ENCODE measurements around the gene ZFP36L1.

ZFP36L1 gene

DNA sequence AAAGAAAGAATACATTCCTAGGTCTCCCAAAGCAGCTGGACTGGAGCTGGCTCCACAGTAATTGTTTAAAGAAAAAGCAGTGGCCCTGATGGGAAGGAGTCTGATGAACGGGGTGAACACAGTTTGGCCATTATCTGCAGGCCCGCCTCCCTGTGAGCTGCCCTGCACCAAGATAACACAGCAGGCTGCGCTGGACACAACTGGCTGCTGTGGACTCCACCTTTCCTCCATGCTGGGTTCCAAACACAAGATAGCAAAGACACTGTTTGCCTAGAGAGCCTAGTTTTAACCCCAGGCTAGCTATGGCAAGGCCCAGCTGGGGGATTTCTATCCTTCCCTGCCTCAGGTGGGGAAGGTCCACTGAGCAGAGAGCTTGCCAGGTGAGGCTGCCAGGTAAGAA is 34.6 kb downstream of the ZFP36L1 start:
- Histone ChIP-seq H3K9me3 (ENCODE audit: insufficient read depth, low read depth, low read length) (no peaks in the 10 kb centered on the region), H3K4ac (ENCODE audit: low read depth, low read length) (no peak overlapping the region), H3K36me3 (ENCODE audit: control insufficient read depth in 1 of 2, insufficient read depth in 2 of 2, low read length in 2 of 2) (no peaks in the 10 kb centered on the region), H2AK5ac (ENCODE audit: low read length) (peak overlapping the region; percentile 22), H3K14ac (ENCODE audit: low read length) (no peak overlapping the region), H2BK5ac (ENCODE audit: low read depth, low read length, poor library complexity) (no peak overlapping the region), H3K79me2 (ENCODE audit: control insufficient read depth, insufficient read depth, low read length, poor library complexity) (no peaks in the 10 kb centered on the region), H4K91ac (ENCODE audit: low read depth, low read length) (no peak overlapping the region), H3K18ac (ENCODE audit: low read length) (no peak overlapping the region), H3K4me3 (ENCODE audit: low read depth, low read length) (no peak overlapping the region), H3K4me2 (ENCODE audit: low read length) (no peak overlapping the region), H3K9ac (ENCODE audit: low read length) (no peak overlapping the region), H4K12ac (ENCODE audit: low read depth, low read length) (no peak overlapping the region), H3K27me3 (ENCODE audit: insufficient read depth, low read length) (no peaks in the 10 kb centered on the region), H3K4me1 (ENCODE audit: control insufficient read depth in 1 of 2, insufficient read depth in 2 of 2, low read length in 2 of 2) (peaks cover 3 to 9% of the 10 kb centered on the region in 2 experiments), H2AFZ (ENCODE audit: insufficient read depth, low read length, poor library complexity) (no peak overlapping the region), H3K23ac (ENCODE audit: low read length) (no peak overlapping the region), H2BK120ac (ENCODE audit: insufficient read depth, low read length, poor library complexity) (no peak overlapping the region), H4K8ac (ENCODE audit: low read depth, low read length) (no peak overlapping the region), H3K79me1 (ENCODE audit: low read length) (peaks cover 3% of the 10 kb centered on the region), H2BK12ac (ENCODE audit: low read length) (no peak overlapping the region), H3K27ac (ENCODE audit: low read depth, low read length) (no peak overlapping the region)
- WGBS (ENCODE audit: extremely low coverage, insufficient coverage, insufficient read length) = no CpG with 5 or more reads among the region's 3 CpGs
- no peak for DNase-seq

DNA sequence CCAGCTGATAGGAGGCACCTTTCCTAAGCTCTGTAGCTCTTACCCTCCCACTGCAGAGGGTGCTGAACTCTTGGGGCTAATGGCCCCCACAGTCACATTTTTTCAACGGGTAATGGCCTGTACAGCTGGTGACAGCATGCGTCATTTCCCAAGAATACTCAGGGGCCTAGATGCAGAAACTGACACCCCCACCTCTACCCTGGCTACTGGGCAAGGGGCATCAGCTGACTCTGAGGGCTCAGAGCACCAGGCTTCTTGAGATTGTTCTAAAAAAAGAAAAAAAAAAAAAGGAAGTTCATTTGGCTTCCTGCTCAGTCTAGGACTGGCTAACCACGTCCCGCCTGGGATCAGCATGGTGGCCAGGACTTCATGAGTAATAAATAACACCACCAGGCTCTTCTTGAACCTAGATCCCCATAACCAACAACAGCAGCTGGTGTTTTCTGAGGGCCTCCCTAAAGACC is 35.2 kb downstream of the ZFP36L1 start:
- Histone ChIP-seq H4K91ac (ENCODE audit: low read depth, low read length) (no peak overlapping the region), H3K14ac (ENCODE audit: low read length) (no peak overlapping the region), H3K4ac (ENCODE audit: low read depth, low read length) (no peak overlapping the region), H2BK12ac (ENCODE audit: low read length) (no peak overlapping the region), H3K9me3 (ENCODE audit: insufficient read depth, low read depth, low read length) (no peaks in the 10 kb centered on the region), H3K27ac (ENCODE audit: low read depth, low read length) (no peak overlapping the region), H3K36me3 (ENCODE audit: control insufficient read depth in 1 of 2, insufficient read depth in 2 of 2, low read length in 2 of 2) (no peaks in the 10 kb centered on the region), H3K23ac (ENCODE audit: low read length) (no peak overlapping the region), H3K4me1 (ENCODE audit: control insufficient read depth in 1 of 2, insufficient read depth in 2 of 2, low read length in 2 of 2) (peaks cover 0 to 4% of the 10 kb centered on the region in 2 experiments), H3K27me3 (ENCODE audit: insufficient read depth, low read length) (no peaks in the 10 kb centered on the region), H2AFZ (ENCODE audit: insufficient read depth, low read length, poor library complexity) (no peak overlapping the region), H4K12ac (ENCODE audit: low read depth, low read length) (no peak overlapping the region), H2BK5ac (ENCODE audit: low read depth, low read length, poor library complexity) (no peak overlapping the region), H3K4me2 (ENCODE audit: low read length) (no peak overlapping the region), H3K79me1 (ENCODE audit: low read length) (peaks cover 3% of the 10 kb centered on the region), H3K18ac (ENCODE audit: low read length) (no peak overlapping the region), H3K9ac (ENCODE audit: low read length) (no peak overlapping the region), H2AK5ac (ENCODE audit: low read length) (no peak overlapping the region), H3K79me2 (ENCODE audit: control insufficient read depth, insufficient read depth, low read length, poor library complexity) (no peaks in the 10 kb centered on the region), H4K8ac (ENCODE audit: low read depth, low read length) (no peak overlapping the region), H2BK120ac (ENCODE audit: insufficient read depth, low read length, poor library complexity) (no peak overlapping the region), H3K4me3 (ENCODE audit: low read depth, low read length) (no peak overlapping the region)
- WGBS (ENCODE audit: extremely low coverage, insufficient coverage, insufficient read length) = no CpG with 5 or more reads among the region's 4 CpGs
- DNase-seq = peak; percentile 9 to 32

DNA sequence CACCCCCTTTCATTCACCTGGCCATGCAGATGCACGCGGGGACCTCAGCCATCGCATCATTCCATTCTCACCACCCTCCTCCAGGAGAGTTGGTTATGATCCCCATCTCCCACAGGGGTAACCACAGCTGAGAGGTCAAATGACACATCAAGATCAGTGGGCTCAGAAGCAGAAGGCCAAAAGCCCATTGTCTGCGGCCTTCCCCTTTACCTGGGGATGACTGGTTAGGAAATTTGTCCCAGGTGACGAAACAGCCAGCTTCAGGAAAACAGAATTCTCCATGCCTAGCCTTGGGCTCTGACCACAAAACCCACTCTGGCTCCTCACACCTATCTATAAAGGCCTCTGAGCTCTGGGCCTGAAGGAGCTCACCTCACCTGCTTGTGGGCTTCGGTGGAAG is 36.1 kb downstream of the ZFP36L1 start:
- H3K4me3 ChIP-seq (ENCODE audit: low read depth, low read length) = no peak overlapping the region
- H4K91ac ChIP-seq (ENCODE audit: low read depth, low read length) = no peak overlapping the region
- H3K4ac ChIP-seq (ENCODE audit: low read depth, low read length) = no peak overlapping the region
- no peak overlapping the region for H3K4me2 ChIP-seq (ENCODE audit: low read length)
- no peaks in the 10 kb centered on the region for H3K36me3 ChIP-seq (ENCODE audit: control insufficient read depth in 1 of 2, insufficient read depth in 2 of 2, low read length in 2 of 2)
- H2AFZ ChIP-seq (ENCODE audit: insufficient read depth, low read length, poor library complexity) = no peak overlapping the region
- no CpG with 5 or more reads among the region's 6 CpGs for WGBS (ENCODE audit: extremely low coverage, insufficient coverage, insufficient read length)
- H3K9me3 ChIP-seq (ENCODE audit: insufficient read depth, low read depth, low read length) = no peaks in the 10 kb centered on the region
- no peak overlapping the region for H2BK120ac ChIP-seq (ENCODE audit: insufficient read depth, low read length, poor library complexity)
- H3K23ac ChIP-seq (ENCODE audit: low read length) = no peak overlapping the region
- no peak overlapping the region for H4K12ac ChIP-seq (ENCODE audit: low read depth, low read length)
- H2BK12ac ChIP-seq (ENCODE audit: low read length) = no peak overlapping the region
- no peak for DNase-seq
- H3K18ac ChIP-seq (ENCODE audit: low read length) = no peak overlapping the region
- H3K4me1 ChIP-seq (ENCODE audit: control insufficient read depth in 1 of 2, insufficient read depth in 2 of 2, low read length in 2 of 2) = peaks cover 0 to 3% of the 10 kb centered on the region in 2 experiments
- no peak overlapping the region for H2AK5ac ChIP-seq (ENCODE audit: low read length)
- H3K14ac ChIP-seq (ENCODE audit: low read length) = peak overlapping the region; percentile 30
- no peaks in the 10 kb centered on the region for H3K27me3 ChIP-seq (ENCODE audit: insufficient read depth, low read length)
- no peak overlapping the region for H2BK5ac ChIP-seq (ENCODE audit: low read depth, low read length, poor library complexity)
- no peak overlapping the region for H3K27ac ChIP-seq (ENCODE audit: low read depth, low read length)
- H3K9ac ChIP-seq (ENCODE audit: low read length) = no peak overlapping the region
- peaks cover 3% of the 10 kb centered on the region for H3K79me1 ChIP-seq (ENCODE audit: low read length)
- H4K8ac ChIP-seq (ENCODE audit: low read depth, low read length) = no peak overlapping the region
- H3K79me2 ChIP-seq (ENCODE audit: control insufficient read depth, insufficient read depth, low read length, poor library complexity) = no peaks in the 10 kb centered on the region

DNA sequence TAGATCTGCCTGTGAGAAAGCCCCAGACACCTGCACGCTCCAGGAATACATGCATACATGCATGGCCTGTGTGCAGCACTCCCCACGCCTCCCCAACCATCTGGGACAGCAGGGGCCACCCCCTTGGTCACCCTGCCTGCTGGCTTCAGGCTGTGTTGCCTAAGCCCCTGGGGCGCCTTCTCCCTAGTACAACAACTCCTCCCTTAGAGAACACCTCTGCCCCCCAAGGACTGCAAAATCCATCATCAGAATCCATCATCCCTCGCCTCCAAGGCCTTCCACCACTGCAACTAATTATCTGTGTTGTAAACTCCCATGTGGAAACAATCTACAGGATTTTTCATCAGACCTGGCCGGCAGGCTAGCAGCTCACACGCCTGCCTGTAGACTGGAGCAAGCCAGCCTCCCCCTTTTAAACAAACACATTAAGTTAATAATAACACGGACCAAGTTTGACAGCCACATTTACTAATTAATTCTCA is 36.8 kb downstream of the ZFP36L1 start:
- H3K27me3 ChIP-seq (ENCODE audit: insufficient read depth, low read length) = no peaks in the 10 kb centered on the region
- peaks cover 0 to 3% of the 10 kb centered on the region in 2 experiments for H3K4me1 ChIP-seq (ENCODE audit: control insufficient read depth in 1 of 2, insufficient read depth in 2 of 2, low read length in 2 of 2)
- H2BK12ac ChIP-seq (ENCODE audit: low read length) = no peak overlapping the region
- H4K91ac ChIP-seq (ENCODE audit: low read depth, low read length) = no peak overlapping the region
- no peak for DNase-seq
- no peak overlapping the region for H3K9ac ChIP-seq (ENCODE audit: low read length)
- no peak overlapping the region for H3K4me2 ChIP-seq (ENCODE audit: low read length)
- no peak overlapping the region for H2AFZ ChIP-seq (ENCODE audit: insufficient read depth, low read length, poor library complexity)
- no peak overlapping the region for H3K4me3 ChIP-seq (ENCODE audit: low read depth, low read length)
- no peaks in the 10 kb centered on the region for H3K9me3 ChIP-seq (ENCODE audit: insufficient read depth, low read depth, low read length)
- H3K79me1 ChIP-seq (ENCODE audit: low read length) = no peaks in the 10 kb centered on the region
- WGBS (ENCODE audit: extremely low coverage, insufficient coverage, insufficient read length) = no CpG with 5 or more reads among the region's 7 CpGs
- no peak overlapping the region for H4K12ac ChIP-seq (ENCODE audit: low read depth, low read length)
- no peak overlapping the region for H3K14ac ChIP-seq (ENCODE audit: low read length)
- H3K4ac ChIP-seq (ENCODE audit: low read depth, low read length) = no peak overlapping the region
- H3K23ac ChIP-seq (ENCODE audit: low read length) = no peak overlapping the region
- H3K79me2 ChIP-seq (ENCODE audit: control insufficient read depth, insufficient read depth, low read length, poor library complexity) = no peaks in the 10 kb centered on the region
- no peaks in the 10 kb centered on the region for H3K36me3 ChIP-seq (ENCODE audit: control insufficient read depth in 1 of 2, insufficient read depth in 2 of 2, low read length in 2 of 2)
- no peak overlapping the region for H4K8ac ChIP-seq (ENCODE audit: low read depth, low read length)
- H3K18ac ChIP-seq (ENCODE audit: low read length) = no peak overlapping the region
- H2BK5ac ChIP-seq (ENCODE audit: low read depth, low read length, poor library complexity) = no peak overlapping the region
- H2AK5ac ChIP-seq (ENCODE audit: low read length) = no peak overlapping the region
- H3K27ac ChIP-seq (ENCODE audit: low read depth, low read length) = no peak overlapping the region
- no peak overlapping the region for H2BK120ac ChIP-seq (ENCODE audit: insufficient read depth, low read length, poor library complexity)
